ENCODE data around the gene CIAO3. TPM values are rescaled to one million over a fixed set of nuclear protein-coding genes. Genes with fewer than 3 reads are reported as not detected.

Gene CIAO3
- total and polyA plus RNA-seq, 10 of the 15 experiments (the other 5 are each of a cell fraction or from before 2014, with no cell fraction given), result 1.4 to 37.5 (median 30.8) TPM

- no peak for DNase-seq (ENCODE audit: low read depth, low spot score)
- no peak overlapping the region for H3K4me2 ChIP-seq (ENCODE audit: control insufficient read depth, insufficient read depth)
- H3K4me1 ChIP-seq (ENCODE audit: control insufficient read depth, insufficient read depth, low read length), result peaks cover 10% of the 10 kb centered on the region
- H3K9ac ChIP-seq (ENCODE audit: control insufficient read depth, insufficient read depth, low read length), result no peak overlapping the region
- WGBS (ENCODE audit: insufficient coverage, insufficient replicate concordance, low lambda C conversion rate, missing lambda C conversion rate), result 80% methylated on average over 28 of the region's 29 CpGs
- H4K20me1 ChIP-seq (ENCODE audit: control insufficient read depth, insufficient read depth), result 0 out of 2 replicates have a peak, but pooled peaks cover 2% of the 10 kb centered on the region
- ATAC-seq, result no peak
- H3K79me2 ChIP-seq (ENCODE audit: control insufficient read depth, insufficient read depth, low read length), result no peaks in the 10 kb centered on the region; the same call in 1 of the 2 replicates
- H3K27ac ChIP-seq (ENCODE audit: control insufficient read depth, insufficient read depth), result no peak overlapping the region
- CTCF ChIA-PET, result no interaction called here
- no peak overlapping the region for H2AFZ ChIP-seq (ENCODE audit: control insufficient read depth, low read depth, low read length)
- in situ Hi-C loops (cut with MboI), result no loop called here
- no peak for TF ChIP-seq RBBP5 (conservative IDR thresholded peaks at IDR 0.05)
- TF ChIP-seq ZNF24 (IDR thresholded peaks at IDR 0.05), result no peak
- TF ChIP-seq SUPT20H (IDR thresholded peaks at IDR 0.05; ENCODE audit: borderline replicate concordance, control insufficient read depth, low read depth, low read length), result no peak
- TF ChIP-seq USF2 (IDR thresholded peaks at IDR 0.05; ENCODE audit: borderline replicate concordance, low read depth, low read length), result no peak
- no peaks in the 10 kb centered on the region for H3K27me3 ChIP-seq (replicated peaks in 1 of 2; ENCODE audit: control insufficient read depth in 2 of 2, insufficient read depth in 2 of 2, low read length in 1 of 2)
- H3K36me3 ChIP-seq (ENCODE audit: control insufficient read depth in 2 of 2, insufficient read depth in 2 of 2, low read length in 1 of 2), result no peaks in the 10 kb centered on the region
- RAD21 ChIA-PET (ENCODE audit: unreplicated experiment), result no interaction called here
- SMC1A ChIA-PET (ENCODE audit: uncharacterized antibody, unreplicated experiment), result no interaction called here
- no peak overlapping the region for H3K4me3 ChIP-seq
- no peaks in the 10 kb centered on the region for H3K9me3 ChIP-seq (replicated peaks; ENCODE audit: control insufficient read depth, insufficient read depth, low read length)
- BruUV-seq (replicated peaks), result no TSS peak
- intact Hi-C loops (cut with micrococcal nuclease; ENCODE audit: unreplicated experiment), result no loop called here
- POLR2A ChIA-PET, result interaction anchor here (2.4 kb wide), 1 partner anchor 22 kb away, joined by 7 read pairs; no protein-coding TSS in a partner anchor
- FAIRE-seq, result no peak
Measured at GRCh38 chr16:716768-717325, 23.9 kb downstream of the CIAO3 start.

GRCh38 chr16:716200-716568, 24.6 kb downstream of the CIAO3 start:
- no peak for ATAC-seq
- Histone ChIP-seq H3K9me3 (replicated peaks; ENCODE audit: control insufficient read depth, insufficient read depth, low read length) (no peaks in the 10 kb centered on the region), H3K36me3 (ENCODE audit: control insufficient read depth in 2 of 2, insufficient read depth in 2 of 2, low read length in 1 of 2) (no peaks in the 10 kb centered on the region), H3K79me2 (ENCODE audit: control insufficient read depth, insufficient read depth, low read length) (no peaks in the 10 kb centered on the region), H3K4me3 (no peak overlapping the region), H3K27ac (ENCODE audit: control insufficient read depth, insufficient read depth) (no peak overlapping the region), H3K9ac (ENCODE audit: control insufficient read depth, insufficient read depth, low read length) (no peak overlapping the region), H3K4me2 (ENCODE audit: control insufficient read depth, insufficient read depth) (no peak overlapping the region), H2AFZ (ENCODE audit: control insufficient read depth, low read depth, low read length) (no peak overlapping the region), H4K20me1 (ENCODE audit: control insufficient read depth, insufficient read depth) (0 out of 2 replicates have a peak, but pooled peaks cover 2% of the 10 kb centered on the region), H3K27me3 (replicated peaks in 1 of 2; ENCODE audit: control insufficient read depth in 2 of 2, insufficient read depth in 2 of 2, low read length in 1 of 2) (no peaks in the 10 kb centered on the region), H3K4me1 (ENCODE audit: control insufficient read depth, insufficient read depth, low read length) (peaks cover 10% of the 10 kb centered on the region)
- ChIA-PET CTCF (interaction anchor here (1.9 to 2.2 kb wide), 3 partner anchors 21 to 69 kb away, joined by 5 to 9 read pairs (median 6); partner anchors contain the start of gene CIAO3), SMC1A (ENCODE audit: uncharacterized antibody, unreplicated experiment) (interaction anchor here (0.7 kb wide), 1 partner anchor 16 kb away, joined by 3 read pairs; no protein-coding TSS in a partner anchor), POLR2A (interaction anchor here (1.6 to 2.4 kb wide), 2 partner anchors 21 to 72 kb away, joined by 4 to 7 read pairs; partner anchors contain the start of genes CHTF18 and RPUSD1), RAD21 (ENCODE audit: unreplicated experiment) (no interaction called here)
- TF ChIP-seq SREBF2 (IDR thresholded peaks at IDR 0.05; ENCODE audit: low read length), result no peak
- TF ChIP-seq EED (IDR thresholded peaks at IDR 0.05; ENCODE audit: low read depth), result no peak
- no peak for TF ChIP-seq ZNF592 (IDR thresholded peaks at IDR 0.05)
- peak; percentile 4 for TF ChIP-seq SUZ12 (IDR thresholded peaks at IDR 0.05; ENCODE audit: unreplicated experiment)
- no TSS peak for BruUV-seq (replicated peaks)
- DNase-seq (ENCODE audit: low read depth, low spot score), result no peak
- 34% methylated on average over 11 of the region's 12 CpGs for WGBS (ENCODE audit: insufficient coverage, insufficient replicate concordance, low lambda C conversion rate, missing lambda C conversion rate)
- in situ Hi-C loops (cut with MboI), result no loop called here
- FAIRE-seq, result no peak
- intact Hi-C loops (cut with micrococcal nuclease; ENCODE audit: unreplicated experiment), result no loop called here

Measured in GM12878 (cell line).